Skeletal muscle cell (primary cell): Measurements from ENCODE around the gene BCO2.
"Not testable (repeated sequence)": the region's sequence is repeated elsewhere in the genome, so short reads cannot be mapped to it uniquely, and the experiment has no call there.

Source experiments
- DNase-seq: peaks from one replicate; pipeline ENCODE4 v3.0.0-alpha.2; 2010; ENCODE audit warnings: low read depth
- H3K4me3 ChIP-seq: 2 replicates; pipeline ENCODE4 v1.5.1; 2011; ENCODE audit warnings: low read depth, mild to moderate bottlenecking, control low read depth, low read length, moderate library complexity

Gene BCO2

GRCh38 chr11:112165049-112165448 lies 10.3 kb upstream of the BCO2 start:
- DNase-seq, result no peak
- no peak overlapping the region for H3K4me3 ChIP-seq

GRCh38 chr11:112166562-112166961 lies 8.8 kb upstream of the BCO2 start:
- peak; percentile 1 for DNase-seq
- no peak overlapping the region for H3K4me3 ChIP-seq

- no peak for DNase-seq
- H3K4me3 ChIP-seq, result no peak within 1 kb of the TSS
These were observed 8.2 kb upstream of the BCO2 start, which contains the start of gene TEX12 for GRCh38 chr11:112167145-112167544. Gene TEX12 (plus strand): TSS chr11:112167372. CDS start chr11:112169269, 1,897 bp downstream.

GRCh38 chr11:112172362-112172994 lies 2.8 kb upstream of the BCO2 start:
- peak; percentile 1 for DNase-seq
- no peak overlapping the region for H3K4me3 ChIP-seq

- no peak overlapping the region for H3K4me3 ChIP-seq
- no peak for DNase-seq
These were observed 2.2 kb upstream of the BCO2 start for GRCh38 chr11:112173152-112173551.

- peak overlapping the region; percentile 35 for H3K4me3 ChIP-seq
These were observed 264 bp downstream of the BCO2 start for GRCh38 chr11:112175599-112175952.

GRCh38 chr11:112176077-112176476 lies 765 bp downstream of the BCO2 start:
- DNase-seq, result no peak
- H3K4me3 ChIP-seq, result no peak overlapping the region

More at GRCh38 chr11:112175599-112175952, 264 bp downstream of the BCO2 start:
- DNase-seq, result no peak

GRCh38 chr11:112177589-112177988 lies 2.3 kb downstream of the BCO2 start:
- H3K4me3 ChIP-seq, result no peak overlapping the region
- no peak for DNase-seq

GRCh38 chr11:112178428-112178827 lies 3.1 kb downstream of the BCO2 start:
- DNase-seq, result no peak
- no peak overlapping the region for H3K4me3 ChIP-seq

GRCh38 chr11:112178936-112179335 lies 3.6 kb downstream of the BCO2 start:
- no peak for DNase-seq
- H3K4me3 ChIP-seq, result no peak overlapping the region

- no peak overlapping the region for H3K4me3 ChIP-seq
- no peak for DNase-seq
These were observed 4.3 kb downstream of the BCO2 start for GRCh38 chr11:112179601-112180000.

GRCh38 chr11:112182867-112183266 lies 7.6 kb downstream of the BCO2 start:
- DNase-seq, result no peak

GRCh38 chr11:112185883-112186282 lies 10.6 kb downstream of the BCO2 start:
- DNase-seq, result no peak
- no peak overlapping the region for H3K4me3 ChIP-seq

More at GRCh38 chr11:112182867-112183266, 7.6 kb downstream of the BCO2 start:
- H3K4me3 ChIP-seq, result no peak overlapping the region

- no peak overlapping the region for H3K4me3 ChIP-seq
- no peak for DNase-seq
These were observed 11.0 kb downstream of the BCO2 start for GRCh38 chr11:112186304-112186703.

- H3K4me3 ChIP-seq, DNase-seq: not testable (repeated sequence)
These were observed 19.8 kb downstream of the BCO2 start for GRCh38 chr11:112195113-112195512.

GRCh38 chr11:112195951-112196351 lies 20.6 kb downstream of the BCO2 start:
- no peak overlapping the region for H3K4me3 ChIP-seq
- DNase-seq, result no peak

- no peak for DNase-seq
- no peak overlapping the region for H3K4me3 ChIP-seq
These were observed 21.3 kb downstream of the BCO2 start for GRCh38 chr11:112196519-112197087.

- DNase-seq, H3K4me3 ChIP-seq: not testable (repeated sequence)
These were observed 23.8 kb downstream of the BCO2 start for GRCh38 chr11:112199101-112199500.

GRCh38 chr11:112200252-112200651 lies 24.9 kb downstream of the BCO2 start:
- H3K4me3 ChIP-seq, result no peak overlapping the region
- DNase-seq, result no peak

GRCh38 chr11:112206071-112206470 lies 30.8 kb downstream of the BCO2 start:
- no peak overlapping the region for H3K4me3 ChIP-seq
- DNase-seq, result no peak

- no peak overlapping the region for H3K4me3 ChIP-seq
- DNase-seq, result no peak
These were observed 35.6 kb downstream of the BCO2 start for GRCh38 chr11:112210890-112211289.
